GM12801 (cell line): ENCODE measurements around the gene SOBP.

Experiments
- TF ChIP-seq, protein P1 (sequence below): IDR thresholded peaks from one replicate; pipeline ENCODE4 v1.5.1; 2011; ENCODE audit warnings: control low read depth; ENCODE audit not compliant: insufficient read length; ENCODE audit errors: extremely low read depth

SOBP gene

DNA sequence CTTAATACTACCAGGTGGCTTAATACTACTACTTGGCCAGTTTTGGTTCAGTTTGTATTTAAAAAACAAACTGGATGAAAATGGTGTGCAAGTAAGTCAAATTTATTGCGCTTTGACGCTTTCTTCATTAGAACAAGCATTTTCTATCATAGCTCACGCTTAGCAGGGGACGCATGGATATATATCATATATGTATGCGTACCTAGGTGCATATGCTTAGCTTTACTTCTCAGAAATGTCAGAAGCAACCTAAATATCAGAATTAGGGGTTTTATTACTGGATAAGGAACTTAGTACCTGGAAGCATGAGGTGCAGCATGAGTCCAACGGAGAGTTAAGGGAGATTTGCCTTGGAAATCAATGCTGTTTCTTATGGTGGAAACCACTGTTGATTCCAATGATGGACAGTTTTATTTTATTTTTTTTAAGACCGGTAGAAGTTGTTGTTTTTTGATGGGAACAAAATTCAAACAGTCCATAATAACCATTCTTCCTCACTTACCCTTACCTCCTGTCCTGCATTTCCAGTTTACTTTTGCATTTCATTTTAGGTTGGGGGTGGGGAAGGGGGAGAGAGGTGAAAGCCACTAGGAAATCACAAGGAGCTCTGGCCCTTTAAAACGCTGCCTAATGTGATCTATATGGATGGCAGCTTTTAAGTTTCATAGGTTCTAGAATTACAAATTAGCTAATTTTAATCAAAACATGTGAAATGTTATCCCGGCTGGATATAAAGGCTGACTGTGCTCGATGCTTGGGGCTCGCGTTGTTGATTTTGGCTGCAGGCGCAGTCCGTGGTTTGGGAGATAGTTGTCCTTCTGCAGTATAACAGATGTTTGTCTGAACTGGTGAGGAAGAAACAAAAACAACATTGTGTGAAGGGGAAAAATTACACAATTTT, 2.1 kb downstream of the SOBP start:
- TF ChIP-seq, protein P1, sequence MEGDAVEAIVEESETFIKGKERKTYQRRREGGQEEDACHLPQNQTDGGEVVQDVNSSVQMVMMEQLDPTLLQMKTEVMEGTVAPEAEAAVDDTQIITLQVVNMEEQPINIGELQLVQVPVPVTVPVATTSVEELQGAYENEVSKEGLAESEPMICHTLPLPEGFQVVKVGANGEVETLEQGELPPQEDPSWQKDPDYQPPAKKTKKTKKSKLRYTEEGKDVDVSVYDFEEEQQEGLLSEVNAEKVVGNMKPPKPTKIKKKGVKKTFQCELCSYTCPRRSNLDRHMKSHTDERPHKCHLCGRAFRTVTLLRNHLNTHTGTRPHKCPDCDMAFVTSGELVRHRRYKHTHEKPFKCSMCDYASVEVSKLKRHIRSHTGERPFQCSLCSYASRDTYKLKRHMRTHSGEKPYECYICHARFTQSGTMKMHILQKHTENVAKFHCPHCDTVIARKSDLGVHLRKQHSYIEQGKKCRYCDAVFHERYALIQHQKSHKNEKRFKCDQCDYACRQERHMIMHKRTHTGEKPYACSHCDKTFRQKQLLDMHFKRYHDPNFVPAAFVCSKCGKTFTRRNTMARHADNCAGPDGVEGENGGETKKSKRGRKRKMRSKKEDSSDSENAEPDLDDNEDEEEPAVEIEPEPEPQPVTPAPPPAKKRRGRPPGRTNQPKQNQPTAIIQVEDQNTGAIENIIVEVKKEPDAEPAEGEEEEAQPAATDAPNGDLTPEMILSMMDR: no peak

DNA sequence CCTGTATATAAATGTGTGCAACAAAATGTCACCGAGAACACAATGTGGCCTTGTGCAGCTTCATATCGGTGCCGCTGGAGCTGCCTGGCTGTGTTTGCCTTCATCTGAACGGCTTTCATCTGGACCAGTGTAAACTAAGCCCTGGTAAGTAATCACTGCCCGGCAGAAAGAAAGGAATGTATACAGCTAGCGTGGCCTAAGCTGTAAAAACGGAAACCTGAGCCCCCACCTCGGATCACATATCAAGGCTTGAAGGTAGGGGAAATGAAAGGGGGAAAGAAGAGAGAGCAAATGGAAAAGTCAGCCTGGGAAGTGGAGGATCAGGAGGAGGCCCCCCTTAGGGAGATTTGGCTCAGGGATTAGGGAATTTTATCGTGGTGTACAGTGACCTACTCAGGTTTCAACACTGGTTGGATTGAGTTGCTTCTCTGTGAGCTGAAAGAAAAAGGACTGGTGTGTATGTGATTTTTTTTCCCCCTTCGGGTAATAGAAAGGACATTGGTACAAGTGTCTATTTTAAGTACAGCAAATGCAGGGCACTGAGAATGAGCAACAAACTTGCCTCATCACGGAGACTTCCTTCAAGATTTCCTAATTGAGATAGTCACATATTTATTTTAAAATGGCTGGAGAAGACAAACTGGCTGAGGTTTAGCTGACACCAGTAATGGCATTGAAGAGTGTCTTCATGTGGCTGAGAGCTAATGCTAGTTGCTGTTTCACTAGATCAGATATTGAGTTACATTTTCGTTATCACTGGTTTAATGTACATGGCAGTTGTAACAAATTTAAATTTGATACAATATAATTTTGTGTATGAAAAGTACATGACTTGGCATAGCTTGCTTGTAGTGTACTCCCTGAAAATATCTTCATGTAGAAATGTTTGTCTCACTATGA, 3.5 kb downstream of the SOBP start:
- TF ChIP-seq, protein P1: no peak

DNA sequence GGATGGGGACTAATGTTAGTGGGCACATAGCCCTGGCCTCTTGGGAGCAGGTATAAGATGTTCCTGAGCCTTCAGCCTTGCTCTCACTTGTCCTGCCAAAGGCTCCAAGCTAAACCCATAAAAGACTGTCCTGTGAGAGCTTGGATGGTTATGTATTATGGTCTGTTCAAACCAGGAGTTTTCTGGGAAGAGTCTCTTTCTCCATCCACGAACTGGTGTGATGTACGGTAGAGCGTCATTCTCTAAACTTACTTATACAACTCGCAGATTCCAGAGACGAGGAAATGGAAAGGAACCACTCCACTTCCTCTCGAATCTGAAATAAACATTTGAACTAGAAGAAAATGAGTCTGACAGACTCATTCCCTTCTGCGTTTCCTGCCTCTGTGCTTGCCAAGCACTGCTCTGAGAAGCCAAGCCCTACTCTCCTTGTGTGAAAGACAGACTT, 5.3 kb downstream of the SOBP start:
- TF ChIP-seq, protein P1: no peak

DNA sequence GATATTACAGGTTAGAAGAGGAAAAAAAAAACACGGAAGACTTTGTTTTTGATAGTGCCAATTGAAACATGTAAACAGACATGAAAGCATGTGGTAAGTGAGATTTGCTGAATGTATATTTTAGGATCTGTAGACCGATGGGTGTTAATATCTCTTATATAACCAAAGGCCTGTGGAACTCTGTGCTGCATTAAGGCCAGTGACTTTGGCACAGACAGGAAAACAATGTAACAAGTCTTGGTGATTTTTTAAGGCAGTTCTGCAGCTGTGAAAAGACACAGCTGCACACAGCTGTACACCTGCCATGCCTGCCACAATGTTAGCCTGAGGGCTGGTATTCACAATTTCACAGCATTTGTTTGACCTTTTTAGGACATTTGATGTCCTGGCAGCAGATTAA, 6.1 kb downstream of the SOBP start:
- TF ChIP-seq, protein P1: no peak

DNA sequence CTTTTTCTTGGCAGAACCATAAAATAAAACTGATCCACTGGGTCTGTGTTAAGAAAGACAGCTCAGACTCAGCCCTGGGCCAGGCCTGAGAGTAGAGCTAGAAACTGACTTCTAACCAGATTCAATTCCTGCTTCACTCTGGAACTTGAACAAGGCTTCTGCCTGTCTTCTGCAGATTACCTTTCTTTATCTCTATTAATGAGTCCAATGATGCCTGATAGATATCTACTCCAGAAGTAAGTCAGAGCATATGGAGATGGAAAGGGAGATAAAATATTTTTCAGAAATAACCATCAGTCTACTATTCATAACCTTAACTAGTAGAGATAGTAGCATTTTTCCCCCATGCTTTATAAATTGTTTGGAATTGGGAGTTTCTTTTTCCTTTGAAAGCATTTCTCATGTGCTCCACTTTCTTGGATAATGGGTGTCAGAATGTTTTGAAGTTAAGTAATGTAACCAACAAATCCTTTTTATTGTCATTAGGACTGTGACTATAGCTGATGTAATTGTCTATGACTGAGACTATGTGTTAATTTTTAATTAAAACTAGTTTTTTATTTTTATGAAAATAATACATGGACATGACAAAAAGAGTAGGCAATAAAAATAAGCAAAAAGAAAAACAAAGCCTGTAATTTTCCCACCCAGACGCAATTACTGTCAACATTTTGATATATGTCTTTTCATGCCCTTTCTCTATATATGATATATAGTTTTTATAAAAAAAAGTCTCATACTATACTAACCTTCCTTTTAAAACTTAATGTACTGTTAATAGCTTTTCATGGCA, 7.2 kb downstream of the SOBP start:
- TF ChIP-seq, protein P1: no peak

GRCh38 chr6:107504270-107505026, 14.5 kb downstream of the SOBP start:
- TF ChIP-seq, protein P1: no peak
